Measurements from ENCODE around the gene RPL39L. TPM values are rescaled to one million over a fixed set of nuclear protein-coding genes. Genes with fewer than 3 reads are reported as not detected.
"Not testable (repeated sequence)": the region's sequence is repeated elsewhere in the genome, so short reads cannot be mapped to it uniquely, and the experiment has no call there.

RPL39L gene
- total and polyA plus RNA-seq, 4 experiments from 2014 or later, result 2.6 to 15.7 (median 5.4) TPM

DNA sequence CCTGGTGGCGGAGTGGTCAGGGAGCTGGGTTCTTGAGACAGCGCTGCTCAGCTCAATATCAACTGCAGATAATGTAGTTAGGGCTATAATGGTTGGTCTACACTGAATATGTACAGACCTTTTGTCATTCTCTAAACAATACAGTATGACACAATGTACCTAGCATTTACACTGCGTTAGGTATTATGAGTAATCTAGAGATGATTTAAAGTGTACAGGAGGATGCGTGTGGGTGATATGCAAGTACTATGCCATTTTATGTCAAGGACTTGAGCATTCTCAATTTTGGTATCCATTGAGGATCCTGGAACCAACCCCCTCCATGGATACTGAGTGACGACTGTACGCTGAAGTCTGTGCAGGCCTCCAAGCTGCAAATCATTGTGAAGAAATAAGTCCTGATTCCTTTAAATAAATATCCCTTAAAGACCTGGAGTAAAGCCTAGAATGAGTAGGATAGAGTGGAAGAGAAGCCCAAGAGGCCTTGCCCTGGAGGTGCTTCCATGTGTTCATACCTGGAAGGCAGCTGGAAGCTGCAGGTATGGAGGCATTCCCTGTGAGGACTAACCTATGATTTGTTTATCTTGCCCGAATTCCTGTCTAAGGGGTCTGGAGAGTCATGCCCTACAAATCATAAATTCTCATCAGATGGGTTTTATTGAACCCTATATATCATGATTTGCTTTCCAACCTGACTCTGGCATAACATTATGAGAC lies 42.3 kb upstream of the RPL39L start:
- Mint-ChIP-seq H3K4me1 (no peaks in the 10 kb centered on the region), H3K9me3 (no peaks in the 10 kb centered on the region), H3K36me3 (no peaks in the 10 kb centered on the region), H3K27ac (no peak overlapping the region), H3K27me3 (peaks cover 4 to 6% of the 10 kb centered on the region in 2 donors), H3K4me3 (no peak overlapping the region)
- POLR2A ChIA-PET (ENCODE audit: partially characterized antibody), result no interaction called here
- Histone ChIP-seq H3K27ac (ENCODE audit: low read depth, low read length) (no peak overlapping the region), H3K36me3 (ENCODE audit: insufficient read depth, low read length) (no peaks in the 10 kb centered on the region), H3K9me3 (ENCODE audit: control insufficient read depth in 1 of 2, low read length in 2 of 2) (no peaks in the 10 kb centered on the region), H3K27me3 (ENCODE audit: insufficient read depth, low read length) (no peaks in the 10 kb centered on the region), H3K4me1 (ENCODE audit: insufficient read depth, low read length) (no peaks in the 10 kb centered on the region), H3K4me3 (ENCODE audit: low read length in 2 of 2) (no peak overlapping the region)
- intact Hi-C loops (cut with micrococcal nuclease), result no loop called here
- DNase-seq, result no peak
- CTCF ChIA-PET (ENCODE audit: partially characterized antibody), result interaction anchor here (1.6 kb wide), 1 partner anchor 17 kb away, joined by 4 read pairs; no protein-coding TSS in a partner anchor

DNA sequence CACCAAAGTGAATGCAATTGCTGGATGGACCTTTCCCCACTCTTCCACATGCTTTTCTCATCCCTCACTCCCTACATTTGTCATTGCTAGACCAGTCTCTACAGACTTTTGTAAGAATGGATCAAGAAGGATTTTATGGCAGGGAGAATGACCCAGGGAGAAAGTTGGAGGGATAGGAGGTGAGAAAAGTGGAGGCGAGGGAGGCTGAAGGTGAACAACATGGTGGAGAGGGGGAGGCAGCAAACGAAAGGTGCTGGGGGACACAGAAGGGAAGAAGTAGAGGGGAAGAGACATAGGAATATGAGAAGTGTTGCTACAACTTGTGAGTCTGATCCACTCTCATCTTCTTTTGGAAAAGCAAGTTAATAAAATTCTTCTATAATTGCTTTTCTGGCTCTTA lies 33.6 kb upstream of the RPL39L start:
- peaks cover 0 to 14% (median 5%) of the 10 kb centered on the region in 4 donors for H3K4me1 Mint-ChIP-seq
- Histone ChIP-seq H3K27ac (ENCODE audit: low read depth, low read length) (no peak overlapping the region), H3K9me3 (ENCODE audit: control insufficient read depth in 1 of 2, low read length in 2 of 2) (no peaks in the 10 kb centered on the region), H3K4me1 (ENCODE audit: insufficient read depth, low read length) (peaks cover 5% of the 10 kb centered on the region), H3K27me3 (ENCODE audit: insufficient read depth, low read length) (no peaks in the 10 kb centered on the region), H3K4me3 (ENCODE audit: low read length in 2 of 2) (no peak overlapping the region), H3K36me3 (ENCODE audit: insufficient read depth, low read length) (no peaks in the 10 kb centered on the region)
- H3K4me3 Mint-ChIP-seq, result no peak overlapping the region
- POLR2A ChIA-PET (ENCODE audit: partially characterized antibody), result no interaction called here
- H3K9me3 Mint-ChIP-seq, result no peaks in the 10 kb centered on the region
- DNase-seq, result no peak
- no peaks in the 10 kb centered on the region for H3K36me3 Mint-ChIP-seq
- no peak overlapping the region for H3K27ac Mint-ChIP-seq
- CTCF ChIA-PET (ENCODE audit: partially characterized antibody), result interaction anchor here (0.7 kb wide), 1 partner anchor 60 kb away, joined by 4 read pairs; no protein-coding TSS in a partner anchor
- intact Hi-C loops (cut with micrococcal nuclease), result no loop called here
- H3K27me3 Mint-ChIP-seq, result peaks cover 2 to 3% of the 10 kb centered on the region in 2 donors

DNA sequence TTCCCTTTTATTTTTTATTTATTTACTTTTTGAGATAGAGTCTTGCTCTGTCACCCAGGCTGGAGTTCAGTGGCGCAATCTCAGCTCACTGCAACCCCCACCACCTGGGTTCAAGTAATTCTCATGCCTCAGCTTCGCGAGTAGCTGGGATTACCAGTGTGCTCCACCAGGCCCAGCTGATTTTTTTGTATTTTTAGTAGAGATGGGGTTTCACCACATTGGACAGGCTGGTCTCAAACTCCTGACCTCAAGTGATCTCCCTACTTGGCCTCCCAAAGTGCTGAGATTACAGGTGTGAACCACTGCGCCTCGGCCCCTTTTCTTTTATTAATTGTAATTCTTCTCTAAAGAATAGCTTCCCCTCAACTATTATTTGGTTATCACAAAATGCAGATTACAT lies 31.6 kb upstream of the RPL39L start:
- DNase-seq; H3K4me3 ChIP-seq (ENCODE audit: low read length in 2 of 2); H3K27me3 ChIP-seq (ENCODE audit: insufficient read depth, low read length); POLR2A ChIA-PET (ENCODE audit: partially characterized antibody); H3K4me1 ChIP-seq (ENCODE audit: insufficient read depth, low read length); H3K9me3 ChIP-seq (ENCODE audit: control insufficient read depth in 1 of 2, low read length in 2 of 2); H3K27ac ChIP-seq (ENCODE audit: low read depth, low read length); H3K36me3 Mint-ChIP-seq; H3K36me3 ChIP-seq (ENCODE audit: insufficient read depth, low read length); H3K4me3 Mint-ChIP-seq; H3K27me3 Mint-ChIP-seq; intact Hi-C loops (cut with micrococcal nuclease); H3K27ac Mint-ChIP-seq; H3K9me3 Mint-ChIP-seq: not testable (repeated sequence)
- CTCF ChIA-PET (ENCODE audit: partially characterized antibody), result interaction anchor here (1.0 to 1.2 kb wide), 2 partner anchors 58 to 59 kb away, joined by 5 read pairs; no protein-coding TSS in a partner anchor
- H3K4me1 Mint-ChIP-seq, result peaks cover 0 to 14% (median 5%) of the 10 kb centered on the region in 4 donors

DNA sequence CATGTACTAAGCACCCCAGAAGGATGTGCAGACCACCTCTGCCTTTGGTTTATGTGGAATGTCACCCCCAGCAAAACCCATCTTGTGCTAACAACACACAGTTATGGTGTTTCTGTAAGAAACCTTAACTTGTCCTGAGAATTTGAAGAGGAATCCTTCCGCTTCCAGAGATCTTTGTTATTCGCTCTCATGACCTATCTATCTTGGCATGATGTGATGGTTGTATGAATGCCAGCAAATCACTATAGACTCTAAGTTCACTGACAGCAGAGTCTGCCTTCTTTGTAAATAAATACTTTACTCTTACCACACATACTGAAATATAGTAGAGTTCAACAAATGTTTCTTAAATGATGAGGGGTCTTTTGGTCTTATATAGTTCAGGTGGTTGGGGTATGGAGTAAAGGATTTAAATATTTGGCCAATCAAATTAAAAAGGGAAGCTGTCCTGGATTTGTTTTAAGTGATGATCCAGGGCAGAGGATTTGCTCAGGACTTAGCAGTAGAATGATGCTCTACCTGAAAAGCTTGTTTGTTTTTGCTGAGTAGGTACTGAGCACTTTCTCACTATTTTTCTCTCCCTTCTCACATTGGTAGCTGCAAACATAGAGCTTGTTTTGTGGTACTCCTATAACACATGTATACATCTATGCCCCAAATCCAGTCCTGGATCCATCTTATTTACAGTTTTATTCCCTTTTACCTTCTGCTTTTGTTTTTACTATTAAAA lies 30.1 kb upstream of the RPL39L start:
- ChIA-PET CTCF (ENCODE audit: partially characterized antibody) (interaction anchor here (0.9 to 8.9 kb wide), 3 partner anchors 10 to 56 kb away, joined by 3 to 178 read pairs (median 5); partner anchors contain the start of gene RPL39L), POLR2A (ENCODE audit: partially characterized antibody) (no interaction called here)
- intact Hi-C loops (cut with micrococcal nuclease), result loop anchor here (5.0 kb wide), 2 partner anchors 237 to 552 kb away; partner anchors contain the start of gene ST6GAL1
- Histone ChIP-seq H3K9me3 (ENCODE audit: control insufficient read depth in 1 of 2, low read length in 2 of 2) (no peaks in the 10 kb centered on the region), H3K27ac (ENCODE audit: low read depth, low read length) (no peak overlapping the region), H3K4me3 (ENCODE audit: low read length in 2 of 2) (no peak overlapping the region), H3K4me1 (ENCODE audit: insufficient read depth, low read length) (peaks cover 5% of the 10 kb centered on the region), H3K27me3 (ENCODE audit: insufficient read depth, low read length) (no peaks in the 10 kb centered on the region), H3K36me3 (ENCODE audit: insufficient read depth, low read length) (no peaks in the 10 kb centered on the region)
- no peaks in the 10 kb centered on the region for H3K36me3 Mint-ChIP-seq
- DNase-seq, result no peak
- peaks cover 0 to 14% (median 7%) of the 10 kb centered on the region in 4 donors for H3K4me1 Mint-ChIP-seq
- no peak overlapping the region for H3K27ac Mint-ChIP-seq
- no peak overlapping the region for H3K4me3 Mint-ChIP-seq
- H3K27me3 Mint-ChIP-seq, result peaks cover 0 to 2% of the 10 kb centered on the region in 2 donors
- peaks cover 0 to 4% (median 0%) of the 10 kb centered on the region in 8 donors for H3K9me3 Mint-ChIP-seq

DNA sequence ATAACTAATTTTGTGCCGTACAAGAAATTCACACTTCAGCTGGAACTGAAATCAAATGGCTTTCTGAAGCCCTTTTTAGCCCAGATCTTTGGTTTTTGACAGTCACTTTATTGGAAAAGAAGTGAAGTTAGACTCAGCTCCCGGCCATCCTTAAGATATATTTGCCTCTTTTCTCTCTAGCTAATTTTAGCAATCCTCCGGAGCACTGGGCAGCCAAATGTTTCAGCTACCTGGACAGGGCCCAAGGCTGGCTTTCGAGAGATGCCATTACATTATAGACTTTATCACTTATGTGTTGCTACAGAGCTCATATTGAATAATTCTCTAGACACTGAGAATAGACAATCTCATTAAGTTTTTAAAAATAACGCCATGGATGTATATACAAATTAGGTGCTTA lies 28.5 kb upstream of the RPL39L start:
- Mint-ChIP-seq H3K4me3 (no peak overlapping the region), H3K4me1 (peaks cover 0 to 14% (median 7%) of the 10 kb centered on the region in 4 donors), H3K9me3 (peaks cover 0 to 4% (median 0%) of the 10 kb centered on the region in 8 donors), H3K36me3 (no peaks in the 10 kb centered on the region), H3K27ac (no peak overlapping the region), H3K27me3 (peaks cover 3 to 5% of the 10 kb centered on the region in 2 donors)
- no peak for DNase-seq
- Histone ChIP-seq H3K9me3 (ENCODE audit: control insufficient read depth in 1 of 2, low read length in 2 of 2) (no peaks in the 10 kb centered on the region), H3K4me3 (ENCODE audit: low read length in 2 of 2) (no peak overlapping the region), H3K27me3 (ENCODE audit: insufficient read depth, low read length) (no peaks in the 10 kb centered on the region), H3K4me1 (ENCODE audit: insufficient read depth, low read length) (peaks cover 5% of the 10 kb centered on the region), H3K27ac (ENCODE audit: low read depth, low read length) (no peak overlapping the region), H3K36me3 (ENCODE audit: insufficient read depth, low read length) (no peaks in the 10 kb centered on the region)
- ChIA-PET POLR2A (ENCODE audit: partially characterized antibody) (interaction anchor here (1.1 kb wide), 1 partner anchor 54 kb away, joined by 3 read pairs; no protein-coding TSS in a partner anchor), CTCF (ENCODE audit: partially characterized antibody) (interaction anchor here (0.8 to 8.9 kb wide), 7 partner anchors 17 to 319 kb away, joined by 3 to 178 read pairs (median 4); partner anchors contain the start of gene RPL39L)
- intact Hi-C loops (cut with micrococcal nuclease), result loop anchor here (5.0 kb wide), 2 partner anchors 235 to 550 kb away; partner anchors contain the start of gene ST6GAL1

DNA sequence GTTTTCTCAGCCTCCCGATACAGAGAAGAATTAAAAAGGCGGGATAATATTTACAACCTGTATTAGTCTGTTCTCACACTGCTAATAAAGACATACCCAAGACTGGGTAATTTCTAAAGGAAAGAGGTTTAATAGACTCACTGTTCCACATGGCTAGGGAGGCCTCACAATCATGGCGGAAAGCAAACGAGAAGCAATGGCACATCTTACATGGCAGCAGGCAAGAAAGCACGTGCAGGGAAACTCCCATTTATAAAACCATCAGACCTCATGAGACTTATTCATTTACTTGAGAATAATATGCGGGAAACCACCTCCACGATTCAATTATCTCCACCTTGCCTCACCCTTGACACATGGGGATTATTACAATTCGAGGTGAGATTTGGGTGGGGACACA lies 27.5 kb upstream of the RPL39L start:
- CTCF ChIA-PET (ENCODE audit: partially characterized antibody), result interaction anchor here (0.9 to 8.9 kb wide), 9 partner anchors 12 to 319 kb away, joined by 3 to 178 read pairs (median 7); partner anchors contain the start of gene RPL39L

More for the DNA sequence above, 27.5 kb upstream of the RPL39L start:
- POLR2A ChIA-PET (ENCODE audit: partially characterized antibody), result interaction anchor here (1.0 kb wide), 1 partner anchor 54 kb away, joined by 3 read pairs; no protein-coding TSS in a partner anchor
- no peak for DNase-seq
- no peak overlapping the region for H3K4me3 ChIP-seq (ENCODE audit: low read length in 2 of 2)
- H3K36me3 ChIP-seq (ENCODE audit: insufficient read depth, low read length), result no peaks in the 10 kb centered on the region
- H3K27me3 ChIP-seq (ENCODE audit: insufficient read depth, low read length), result no peaks in the 10 kb centered on the region
- peaks cover 0 to 14% (median 6%) of the 10 kb centered on the region in 4 donors for H3K4me1 Mint-ChIP-seq
- no peak overlapping the region for H3K27ac ChIP-seq (ENCODE audit: low read depth, low read length)
- H3K4me3 Mint-ChIP-seq, result no peak overlapping the region
- H3K27me3 Mint-ChIP-seq, result peaks cover 6% of the 10 kb centered on the region in 2 donors
- peak overlapping the region in 1 of 7 donors; percentile 14 for H3K27ac Mint-ChIP-seq
- intact Hi-C loops (cut with micrococcal nuclease), result loop anchor here (5.0 kb wide), 2 partner anchors 234 to 549 kb away; partner anchors contain the start of gene ST6GAL1
- H3K4me1 ChIP-seq (ENCODE audit: insufficient read depth, low read length), result peaks cover 5% of the 10 kb centered on the region
- H3K36me3 Mint-ChIP-seq, result no peaks in the 10 kb centered on the region
- peaks cover 0 to 4% (median 0%) of the 10 kb centered on the region in 8 donors for H3K9me3 Mint-ChIP-seq
- no peaks in the 10 kb centered on the region for H3K9me3 ChIP-seq (ENCODE audit: control insufficient read depth in 1 of 2, low read length in 2 of 2)
